Measurements from ENCODE around the gene AGRP.

Gene AGRP

DNA sequence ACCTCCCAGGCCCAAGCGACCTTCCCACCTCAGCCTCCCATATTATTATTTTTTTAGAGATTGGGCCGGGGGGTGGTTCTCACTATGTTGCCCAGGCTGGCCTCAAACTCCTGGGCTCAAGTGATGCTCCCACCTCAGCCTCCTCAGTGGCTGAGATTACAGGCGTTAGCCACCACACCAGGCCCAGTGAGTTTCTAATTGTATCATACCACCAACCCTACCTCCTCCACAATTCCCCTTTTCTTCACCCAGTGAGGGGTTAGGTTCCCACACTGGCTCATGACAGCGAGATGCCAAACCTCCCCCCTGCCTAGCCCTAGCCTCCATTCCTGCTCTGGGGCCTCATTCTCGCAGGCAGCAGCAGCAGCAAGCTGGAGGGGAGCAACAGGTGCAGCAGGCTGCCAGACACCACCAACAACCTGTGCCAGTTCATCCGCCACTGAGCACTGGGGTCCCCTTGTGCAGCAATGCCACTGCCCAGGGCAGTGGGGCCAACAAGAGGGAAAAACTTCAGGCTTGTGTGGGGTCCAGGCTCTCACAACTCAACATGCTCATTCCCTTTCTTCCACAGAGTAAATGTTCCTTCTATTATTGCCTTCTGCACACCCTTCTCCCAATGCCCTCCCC, 11.5 kb downstream of the AGRP start:
- no peak for DNase-seq (ENCODE audit: low read depth)
- H3K4me3 ChIP-seq (ENCODE audit: low read depth, low read length): no peak overlapping the region
- TF ChIP-seq, protein P1, sequence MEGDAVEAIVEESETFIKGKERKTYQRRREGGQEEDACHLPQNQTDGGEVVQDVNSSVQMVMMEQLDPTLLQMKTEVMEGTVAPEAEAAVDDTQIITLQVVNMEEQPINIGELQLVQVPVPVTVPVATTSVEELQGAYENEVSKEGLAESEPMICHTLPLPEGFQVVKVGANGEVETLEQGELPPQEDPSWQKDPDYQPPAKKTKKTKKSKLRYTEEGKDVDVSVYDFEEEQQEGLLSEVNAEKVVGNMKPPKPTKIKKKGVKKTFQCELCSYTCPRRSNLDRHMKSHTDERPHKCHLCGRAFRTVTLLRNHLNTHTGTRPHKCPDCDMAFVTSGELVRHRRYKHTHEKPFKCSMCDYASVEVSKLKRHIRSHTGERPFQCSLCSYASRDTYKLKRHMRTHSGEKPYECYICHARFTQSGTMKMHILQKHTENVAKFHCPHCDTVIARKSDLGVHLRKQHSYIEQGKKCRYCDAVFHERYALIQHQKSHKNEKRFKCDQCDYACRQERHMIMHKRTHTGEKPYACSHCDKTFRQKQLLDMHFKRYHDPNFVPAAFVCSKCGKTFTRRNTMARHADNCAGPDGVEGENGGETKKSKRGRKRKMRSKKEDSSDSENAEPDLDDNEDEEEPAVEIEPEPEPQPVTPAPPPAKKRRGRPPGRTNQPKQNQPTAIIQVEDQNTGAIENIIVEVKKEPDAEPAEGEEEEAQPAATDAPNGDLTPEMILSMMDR (IDR thresholded peaks at IDR 0.05; ENCODE audit: control insufficient read depth, extremely low read depth, insufficient read depth): no peak

DNA sequence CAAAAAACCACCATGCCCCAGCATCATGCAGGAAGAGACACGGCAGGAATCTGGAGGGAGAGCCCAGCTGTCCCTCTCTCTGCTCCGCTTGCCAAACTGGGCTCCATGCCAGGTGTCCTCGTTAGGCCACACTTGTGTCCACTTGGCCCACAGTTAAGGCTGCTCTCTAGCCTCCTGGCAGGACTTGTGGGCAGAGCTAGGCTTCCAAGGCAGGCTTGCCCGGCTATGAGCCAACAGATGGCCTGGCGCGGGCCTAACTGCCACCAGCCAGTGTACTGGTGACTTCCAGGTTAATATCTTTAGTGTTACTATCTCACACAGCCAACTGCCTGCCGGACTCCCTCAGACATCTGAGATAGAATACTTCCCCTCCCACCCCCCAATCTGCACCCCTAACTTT, 13.0 kb downstream of the AGRP start:
- peak; percentile 98 for DNase-seq (ENCODE audit: low read depth)
- TF ChIP-seq, protein P1 (IDR thresholded peaks at IDR 0.05; ENCODE audit: control insufficient read depth, extremely low read depth, insufficient read depth): no peak
- H3K4me3 ChIP-seq (ENCODE audit: low read depth, low read length): no peak overlapping the region

DNA sequence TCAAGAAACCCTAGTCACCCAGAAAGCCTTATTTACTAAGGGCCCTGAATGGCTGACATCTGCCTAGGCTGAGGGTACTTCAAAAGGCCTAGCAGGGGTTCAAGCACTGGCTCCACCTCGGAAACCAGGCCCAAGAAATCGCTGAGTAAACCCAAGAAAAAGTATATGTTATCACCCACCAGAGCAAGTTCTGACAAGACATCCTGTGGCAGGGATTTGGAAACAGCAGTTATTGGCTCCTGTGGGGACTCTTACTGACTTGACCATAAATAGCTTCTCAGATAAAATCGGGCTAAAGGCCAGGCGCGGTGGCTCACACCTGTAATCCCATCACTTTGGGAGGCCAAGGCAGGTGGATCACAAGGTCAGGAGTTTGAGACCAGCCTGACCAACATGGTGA, 14.6 kb downstream of the AGRP start:
- TF ChIP-seq, protein P1 (IDR thresholded peaks at IDR 0.05; ENCODE audit: control insufficient read depth, extremely low read depth, insufficient read depth): no peak
- H3K4me3 ChIP-seq (ENCODE audit: low read depth, low read length): no peak overlapping the region
- no peak for DNase-seq (ENCODE audit: low read depth)

DNA sequence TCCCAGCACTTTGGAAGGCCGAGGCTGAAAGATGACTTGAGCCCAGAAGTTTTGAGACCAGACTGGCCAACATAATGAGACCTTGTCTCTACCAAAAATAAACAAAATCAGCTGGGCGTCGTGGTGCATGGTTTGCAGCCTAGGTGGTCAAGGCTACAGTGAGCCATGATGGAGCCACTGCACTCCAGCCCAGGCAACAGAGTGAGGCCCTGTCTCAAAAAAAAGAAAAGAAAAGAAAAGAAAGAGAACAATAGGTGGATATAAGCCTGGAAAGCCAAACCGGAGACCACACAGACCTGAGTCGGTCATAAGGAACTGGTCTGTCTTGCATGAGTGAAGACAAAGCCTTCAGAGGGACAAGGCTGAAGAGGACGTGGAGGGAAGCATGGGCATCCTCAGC, 16.8 kb downstream of the AGRP start:
- DNase-seq (ENCODE audit: low read depth): no peak
- TF ChIP-seq, protein P1 (IDR thresholded peaks at IDR 0.05; ENCODE audit: control insufficient read depth, extremely low read depth, insufficient read depth): no peak
- no peak overlapping the region for H3K4me3 ChIP-seq (ENCODE audit: low read depth, low read length)

DNA sequence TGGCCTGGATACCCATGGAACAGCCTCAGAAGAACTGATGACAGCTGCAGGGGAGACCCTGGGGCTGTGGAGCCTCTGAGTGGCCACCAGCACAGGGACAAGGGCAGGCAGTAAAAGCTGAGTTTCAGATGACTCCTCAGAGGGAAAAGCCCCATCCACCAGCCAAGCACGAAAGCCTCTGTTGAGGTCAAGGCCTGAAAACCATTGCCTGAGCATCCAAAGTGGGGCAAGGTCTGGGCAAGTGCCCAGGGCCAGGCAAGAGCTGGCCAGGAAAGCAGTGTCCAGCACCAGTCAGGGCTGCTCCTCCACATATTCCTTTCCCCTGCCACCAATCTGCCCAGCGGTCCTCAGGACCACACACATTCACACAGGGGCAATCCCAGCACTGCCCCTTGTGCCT, 18.8 kb downstream of the AGRP start:
- no peak overlapping the region for H3K4me3 ChIP-seq (ENCODE audit: low read depth, low read length)
- DNase-seq (ENCODE audit: low read depth): no peak

DNA sequence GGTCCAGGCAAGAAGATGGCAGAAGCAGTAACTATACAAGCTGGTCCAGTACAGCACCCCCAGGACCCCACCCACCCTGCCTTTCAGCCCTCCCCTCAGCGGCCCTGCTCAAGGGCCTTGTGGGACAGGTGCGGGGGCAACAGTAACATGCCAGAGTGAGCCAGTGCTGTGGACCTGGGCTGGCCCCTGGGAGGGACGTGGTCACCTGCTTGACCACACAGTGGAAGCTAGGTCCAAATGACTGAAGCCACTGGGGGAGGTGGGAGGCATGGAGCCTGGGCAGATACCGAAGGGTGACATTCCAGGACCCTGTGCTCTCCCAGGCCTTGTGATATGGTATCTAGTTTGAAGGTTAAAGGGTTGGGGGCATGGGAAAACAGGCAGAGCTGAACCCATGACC, 19.7 kb downstream of the AGRP start:
- no peak overlapping the region for H3K4me3 ChIP-seq (ENCODE audit: low read depth, low read length)
- DNase-seq (ENCODE audit: low read depth): no peak
- TF ChIP-seq, protein P1 (IDR thresholded peaks at IDR 0.05; ENCODE audit: control insufficient read depth, extremely low read depth, insufficient read depth): no peak

More for the DNA sequence above, 18.8 kb downstream of the AGRP start:
- TF ChIP-seq, protein P1 (IDR thresholded peaks at IDR 0.05; ENCODE audit: control insufficient read depth, extremely low read depth, insufficient read depth): no peak

DNA sequence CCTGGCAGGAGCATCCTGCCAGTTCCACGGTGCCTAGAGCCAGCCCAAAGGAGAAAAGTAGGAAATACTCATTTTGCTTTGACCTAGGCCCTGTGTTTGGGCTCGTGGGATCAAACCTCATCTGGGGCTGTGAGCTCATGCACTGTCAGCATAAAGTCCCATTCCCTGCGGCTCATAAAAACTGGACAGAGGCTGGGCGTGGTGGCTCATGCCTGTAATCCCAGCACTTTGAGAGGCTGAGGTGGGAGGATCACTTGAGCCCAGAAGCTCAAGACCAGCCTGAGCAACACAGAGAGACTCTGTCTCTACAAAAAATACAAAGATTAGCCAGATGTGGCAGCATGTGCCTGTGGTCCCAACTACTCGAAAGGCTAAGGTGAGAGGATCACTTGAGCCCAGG, 20.3 kb downstream of the AGRP start:
- TF ChIP-seq, protein P1 (IDR thresholded peaks at IDR 0.05; ENCODE audit: control insufficient read depth, extremely low read depth, insufficient read depth): no peak
- H3K4me3 ChIP-seq (ENCODE audit: low read depth, low read length): no peak overlapping the region
- DNase-seq (ENCODE audit: low read depth): no peak
